Activated CD4-positive, CD25-positive, alpha-beta regulatory T cell (primary cell): ENCODE measurements around the gene CALD1.

Source experiments
- DNase-seq, 4 experiments: peaks; one replicate each; lab custom pipeline; 2025; lab: John Stamatoyannopoulos, UW

Gene CALD1

GRCh38 chr7:134927076-134927475 is 147.6 kb downstream of the CALD1 start:
- no peak for DNase-seq

- no peak for DNase-seq
Observed at GRCh38 chr7:134927723-134928122, 148.3 kb downstream of the CALD1 start.

- no peak for DNase-seq
Observed at GRCh38 chr7:134928554-134928953, 149.1 kb downstream of the CALD1 start.

GRCh38 chr7:134931487-134931886 is 152.1 kb downstream of the CALD1 start:
- DNase-seq: no peak

GRCh38 chr7:134932707-134933370 is 153.4 kb downstream of the CALD1 start:
- DNase-seq: no peak

- no peak for DNase-seq
Observed at GRCh38 chr7:134933460-134934068, 154.1 kb downstream of the CALD1 start.

GRCh38 chr7:134935701-134936100 is 156.3 kb downstream of the CALD1 start:
- no peak for DNase-seq

- no peak for DNase-seq
Observed at GRCh38 chr7:134936893-134937510, 157.6 kb downstream of the CALD1 start.

- no peak for DNase-seq
Observed at GRCh38 chr7:134938141-134938540, 158.7 kb downstream of the CALD1 start.

GRCh38 chr7:134939136-134939535 is 159.7 kb downstream of the CALD1 start:
- DNase-seq: no peak

GRCh38 chr7:134940729-134941128 is 161.3 kb downstream of the CALD1 start:
- no peak for DNase-seq

GRCh38 chr7:134941185-134941900 is 161.9 kb downstream of the CALD1 start:
- no peak for DNase-seq

- no peak for DNase-seq
Observed at GRCh38 chr7:134941952-134942351, 162.5 kb downstream of the CALD1 start.

GRCh38 chr7:134942690-134943466 is 163.4 kb downstream of the CALD1 start:
- DNase-seq: no peak

- DNase-seq: no peak
Observed at GRCh38 chr7:134943785-134944400, 164.5 kb downstream of the CALD1 start.

- DNase-seq: no peak
Observed at GRCh38 chr7:134945691-134946090, 166.3 kb downstream of the CALD1 start.

GRCh38 chr7:134946260-134946659 is 166.8 kb downstream of the CALD1 start:
- no peak for DNase-seq

- DNase-seq: no peak
Observed at GRCh38 chr7:134947329-134947728, 167.9 kb downstream of the CALD1 start.

GRCh38 chr7:134947831-134948230 is 168.4 kb downstream of the CALD1 start:
- DNase-seq: no peak

- DNase-seq: no peak
Observed at GRCh38 chr7:134948246-134948645, 168.8 kb downstream of the CALD1 start.

GRCh38 chr7:134948736-134949135 is 169.3 kb downstream of the CALD1 start:
- no peak for DNase-seq

- DNase-seq: no peak
Observed at GRCh38 chr7:134949171-134949570, 169.7 kb downstream of the CALD1 start.
